ENCODE data around the gene FOXL3. TPM values are rescaled to one million over a fixed set of nuclear protein-coding genes. Genes with fewer than 3 reads are reported as not detected.

The FOXL3 gene
- total RNA-seq = not detected in 2 replicates

GRCh38 chr7:289756-290553 is at the start of gene FOXL3:
Gene FOXL3 (plus strand): TSS chr7:290170. CDS start chr7:290170, 0 bp downstream.

Other genes with a start within 250 kb of the FOXL3 start
- 6.5 and 8.4 TPM in 2 replicates for gene FAM20C, start 97.6 kb upstream of the FOXL3 start, total RNA-seq
- 61.3 and 74.8 TPM in 2 replicates for gene PDGFA, start 229.7 kb downstream of the FOXL3 start, total RNA-seq